Neural cell (in vitro differentiated cells): Measurements from ENCODE around the gene AKT1. TPM values are rescaled to one million over a fixed set of nuclear protein-coding genes. Genes with fewer than 3 reads are reported as not detected.

Experiments
- H2AFZ ChIP-seq: fragments of 200-600, 300-800 bp; sonication (generic), shearing (Covaris generic); 2 replicates; pipeline ENCODE4 v1.6.0; 2014; ENCODE audit warnings: low read depth, mild to moderate bottlenecking, antibody characterized with exemption, low read length, moderate library complexity
- H3F3A ChIP-seq: fragments of 200-600 bp; shearing (Covaris generic); 2 replicates; pipeline ENCODE4 v1.6.1; 2016; ENCODE audit warnings: mild to moderate bottlenecking, moderate library complexity, mixed read lengths, antibody characterized with exemption, low read length; ENCODE audit not compliant: insufficient read depth, poor library complexity, severe bottlenecking
- H3K27ac ChIP-seq: fragments of 200-600, 300-800 bp; sonication (generic), shearing (Covaris generic); 2 replicates; pipeline ENCODE4 v1.5.1; 2014; ENCODE audit warnings: mild to moderate bottlenecking, low read length, moderate library complexity
- H3K27me3 ChIP-seq: fragments of 300-800, 200-600 bp; sonication (generic), shearing (Covaris generic); 2 replicates; pipeline ENCODE4 v1.6.0; 2014; ENCODE audit warnings: mild to moderate bottlenecking, low read depth, low read length, moderate library complexity; ENCODE audit not compliant: insufficient read depth
- H3K36me3 ChIP-seq: fragments of 300-800, 200-600 bp; sonication (generic), shearing (Covaris generic); 2 replicates; pipeline ENCODE4 v1.5.1; 2014; ENCODE audit warnings: mild to moderate bottlenecking, antibody characterized with exemption, low read length, moderate library complexity; ENCODE audit not compliant: insufficient read depth
- H3K4me2 ChIP-seq: fragments of 300-800, 200-600 bp; sonication (generic), shearing (Covaris generic); 2 replicates; pipeline ENCODE4 v1.6.0; 2014; ENCODE audit warnings: mild to moderate bottlenecking, low read length
- H3K4me3 ChIP-seq: fragments of 300-800, 200-600 bp; sonication (generic), shearing (Covaris generic); 2 replicates; pipeline ENCODE4 v1.5.1; 2014; ENCODE audit warnings: mild to moderate bottlenecking, low read length, moderate library complexity
- H3K79me2 ChIP-seq: fragments of 200-600 bp; shearing (Covaris generic); replicated peaks from 2 replicates; pipeline ENCODE4 v1.6.0; 2014; ENCODE audit warnings: mild to moderate bottlenecking, low read length, moderate library complexity; ENCODE audit not compliant: insufficient read depth
- H3K9ac ChIP-seq: fragments of 300-800, 200-600 bp; sonication (generic), shearing (Covaris generic); 2 replicates; pipeline ENCODE4 v1.6.1; 2016; ENCODE audit warnings: mild to moderate bottlenecking, low read length, mixed read lengths
- H3K9me2 ChIP-seq: fragments of 200-600 bp; shearing (Covaris generic); 2 replicates; pipeline ENCODE4 v1.6.1; 2016; ENCODE audit warnings: mild to moderate bottlenecking, low read length, mixed read lengths; ENCODE audit not compliant: insufficient read depth
- H3K9me3 ChIP-seq: fragments of 200-600, 300-800 bp; sonication (generic), shearing (Covaris generic); 2 replicates; pipeline ENCODE4 v1.6.1; 2016; ENCODE audit warnings: mild to moderate bottlenecking, mixed run types, low read length, moderate library complexity, mixed read lengths
- H4K20me1 ChIP-seq: fragments of 200-600 bp; shearing (Covaris generic); 2 replicates; pipeline ENCODE4 v1.6.1; 2016; ENCODE audit warnings: mild to moderate bottlenecking, mixed run types; ENCODE audit not compliant: insufficient read depth
- CTCF ChIP-seq: fragments of 450-650 bp; IDR thresholded peaks from 2 replicates; pipeline ENCODE4 v1.5.1; 2014; ENCODE audit warnings: antibody characterized with exemption, mild to moderate bottlenecking, moderate library complexity; ENCODE audit not compliant: poor library complexity, severe bottlenecking
- EP300 ChIP-seq: fragments of 450-650 bp; conservative IDR thresholded peaks from 2 replicates; pipeline ENCODE4 v1.6.1; 2014; ENCODE audit warnings: antibody characterized with exemption, mild to moderate bottlenecking, moderate library complexity; ENCODE audit not compliant: poor library complexity, severe bottlenecking
- EZH2 ChIP-seq: fragments of 200-600, 300-800 bp; shearing (Covaris generic), sonication (generic); IDR thresholded peaks from 2 replicates; pipeline ENCODE4 v1.6.1; 2014; ENCODE audit warnings: antibody characterized with exemption, low read length, borderline replicate concordance, mild to moderate bottlenecking; ENCODE audit not compliant: insufficient read depth, poor library complexity, severe bottlenecking
- MXI1 ChIP-seq: fragments of 450-650 bp; conservative IDR thresholded peaks from 2 replicates; pipeline ENCODE4 v1.6.1; 2014; ENCODE audit warnings: antibody characterized with exemption, mild to moderate bottlenecking; ENCODE audit not compliant: poor library complexity, severe bottlenecking
- POLR2AphosphoS5 ChIP-seq: IDR thresholded peaks from 2 replicates; pipeline ENCODE4 v1.6.1; 2012
- RAD21 ChIP-seq: fragments of 450-650 bp; conservative IDR thresholded peaks from 2 replicates; pipeline ENCODE4 v1.6.1; 2014; ENCODE audit warnings: antibody characterized with exemption, mild to moderate bottlenecking, moderate library complexity
- REST ChIP-seq: IDR thresholded peaks from 2 replicates; pipeline ENCODE4 v1.6.1; 2012; ENCODE audit warnings: borderline replicate concordance
- SMC3 ChIP-seq: fragments of 450-650 bp; conservative IDR thresholded peaks from 2 replicates; pipeline ENCODE4 v1.6.1; 2014; ENCODE audit warnings: antibody characterized with exemption, mild to moderate bottlenecking, moderate library complexity; ENCODE audit not compliant: poor library complexity
- TAF1 ChIP-seq: IDR thresholded peaks from 2 replicates; pipeline ENCODE4 v1.6.1; 2012; ENCODE audit warnings: low read depth
- polyA plus RNA-seq: library from polyadenylated mRNA; depleted of rRNA; stranded (reverse); fragments of >200 nt; gene quantifications from 2 replicates; pipeline ENCODE4 v1.2.3, GENCODE V29; 2014

Gene AKT1
- polyA plus RNA-seq, 1 donor from 2014 or later: 159 TPM

- H3K4me3 ChIP-seq: peak within 1 kb of the TSS; percentile 57
- TF ChIP-seq CTCF (peak; percentile 56), SMC3 (no peak)
- peak within 1 kb of the TSS; percentile 23 for H3K9ac ChIP-seq
- no peaks in the 10 kb centered on the region for H3F3A ChIP-seq
- no peaks in the 10 kb centered on the region for H4K20me1 ChIP-seq
- H2AFZ ChIP-seq: no peak within 1 kb of the TSS
- H3K9me3 ChIP-seq: no peaks in the 10 kb centered on the region
- no peaks in the 10 kb centered on the region for H3K9me2 ChIP-seq
- peaks cover 4% of the 10 kb centered on the region for H3K27me3 ChIP-seq
- H3K79me2 ChIP-seq: no peaks in the 10 kb centered on the region
- no peak within 1 kb of the TSS for H3K27ac ChIP-seq
- no peaks in the 10 kb centered on the region for H3K36me3 ChIP-seq
- no peak within 1 kb of the TSS for H3K4me2 ChIP-seq
These were observed 71.7 kb downstream of the AKT1 start, which contains the start of gene ADSS1 for GRCh38 chr14:104723651-104724406. ADSS1 (plus strand) TSS chr14:104724229; CDS start chr14:104724271, 42 bp downstream.

- peak overlapping the region; percentile 57 for H3K4me3 ChIP-seq
- no peak overlapping the region for H3K27ac ChIP-seq
- H3F3A ChIP-seq: no peaks in the 10 kb centered on the region
- no peaks in the 10 kb centered on the region for H3K79me2 ChIP-seq
- H4K20me1 ChIP-seq: no peaks in the 10 kb centered on the region
- TF ChIP-seq SMC3 (no peak), MXI1 (no peak), RAD21 (no peak), TAF1 (no peak), POLR2AphosphoS5 (no peak), REST (no peak), EP300 (no peak), CTCF (no peak), EZH2 (no peak)
- H3K9me3 ChIP-seq: no peaks in the 10 kb centered on the region
- no peaks in the 10 kb centered on the region for H3K9me2 ChIP-seq
- H3K9ac ChIP-seq: no peak overlapping the region
- no peaks in the 10 kb centered on the region for H3K36me3 ChIP-seq
- no peak overlapping the region for H3K4me2 ChIP-seq
- H3K27me3 ChIP-seq: peaks cover 4% of the 10 kb centered on the region
- no peak overlapping the region for H2AFZ ChIP-seq
These were observed 72.5 kb downstream of the AKT1 start for GRCh38 chr14:104722938-104723650.
